ENCODE measurements around the gene AMMECR1.

- TF ChIP-seq, protein P1, sequence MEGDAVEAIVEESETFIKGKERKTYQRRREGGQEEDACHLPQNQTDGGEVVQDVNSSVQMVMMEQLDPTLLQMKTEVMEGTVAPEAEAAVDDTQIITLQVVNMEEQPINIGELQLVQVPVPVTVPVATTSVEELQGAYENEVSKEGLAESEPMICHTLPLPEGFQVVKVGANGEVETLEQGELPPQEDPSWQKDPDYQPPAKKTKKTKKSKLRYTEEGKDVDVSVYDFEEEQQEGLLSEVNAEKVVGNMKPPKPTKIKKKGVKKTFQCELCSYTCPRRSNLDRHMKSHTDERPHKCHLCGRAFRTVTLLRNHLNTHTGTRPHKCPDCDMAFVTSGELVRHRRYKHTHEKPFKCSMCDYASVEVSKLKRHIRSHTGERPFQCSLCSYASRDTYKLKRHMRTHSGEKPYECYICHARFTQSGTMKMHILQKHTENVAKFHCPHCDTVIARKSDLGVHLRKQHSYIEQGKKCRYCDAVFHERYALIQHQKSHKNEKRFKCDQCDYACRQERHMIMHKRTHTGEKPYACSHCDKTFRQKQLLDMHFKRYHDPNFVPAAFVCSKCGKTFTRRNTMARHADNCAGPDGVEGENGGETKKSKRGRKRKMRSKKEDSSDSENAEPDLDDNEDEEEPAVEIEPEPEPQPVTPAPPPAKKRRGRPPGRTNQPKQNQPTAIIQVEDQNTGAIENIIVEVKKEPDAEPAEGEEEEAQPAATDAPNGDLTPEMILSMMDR (IDR thresholded peaks at IDR 0.05; ENCODE audit: borderline replicate concordance, extremely low read depth, low read length, poor library complexity, severe bottlenecking): no peak
- no peak for TF ChIP-seq EZH2 (IDR thresholded peaks at IDR 0.05; ENCODE audit: borderline replicate concordance, low read depth, low read length, severe bottlenecking)
Measured at GRCh38 chrX:110294087-110294486, 23.8 kb downstream of the AMMECR1 start.
